ENCODE measurements around the gene PRAF2. TPM values are rescaled to one million over a fixed set of nuclear protein-coding genes. Genes with fewer than 3 reads are reported as not detected.
A peak's percentile ranks its signal among the peaks of the same experiment; 100 is the strongest.

Gene PRAF2
- total RNA-seq, 1 donor from 2014 or later: 4.7 TPM

DNA sequence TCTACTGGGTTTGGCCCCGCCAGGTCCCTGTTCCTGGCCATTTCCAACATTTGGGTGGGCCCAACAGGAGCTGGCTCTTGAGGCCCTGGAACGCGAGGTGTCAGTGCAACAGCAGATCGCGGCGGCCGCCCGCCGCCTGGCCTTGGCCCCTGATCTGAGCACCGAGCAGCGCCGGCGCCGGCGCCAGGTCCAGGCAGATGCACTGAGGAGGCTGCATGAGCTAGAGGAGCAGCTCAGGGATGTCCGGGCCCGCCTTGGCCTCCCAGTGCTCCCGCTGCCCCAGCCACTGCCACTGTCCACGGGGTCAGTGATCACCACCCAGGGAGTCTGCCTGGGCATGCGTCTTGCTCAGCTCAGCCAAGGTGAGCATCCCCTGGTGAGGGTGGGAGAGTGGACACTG lies 9.5 kb downstream of the PRAF2 start:
- no peaks in the 10 kb centered on the region for H3K27me3 ChIP-seq (ENCODE audit: control insufficient read depth in 3 of 3, insufficient read depth in 3 of 3, low read length in 3 of 3)
- H3K4me1 ChIP-seq (ENCODE audit: control insufficient read depth in 3 of 3, insufficient read depth in 3 of 3, low read length in 3 of 3): no peaks in the 10 kb centered on the region
- no peak overlapping the region for H3K27ac ChIP-seq (ENCODE audit: low read depth, low read length)
- H3K36me3 ChIP-seq (ENCODE audit: control insufficient read depth in 3 of 3, insufficient read depth in 3 of 3, low read length in 3 of 3): no peaks in the 10 kb centered on the region
- no peak overlapping the region for H3K4me3 ChIP-seq (ENCODE audit: low read length in 3 of 3)
- no peaks in the 10 kb centered on the region for H3K9me3 ChIP-seq (ENCODE audit: control insufficient read depth in 3 of 3, low read length in 3 of 3)
- no peak overlapping the region for H3K9ac ChIP-seq (ENCODE audit: low read depth in 1 of 3, low read length in 3 of 3)

DNA sequence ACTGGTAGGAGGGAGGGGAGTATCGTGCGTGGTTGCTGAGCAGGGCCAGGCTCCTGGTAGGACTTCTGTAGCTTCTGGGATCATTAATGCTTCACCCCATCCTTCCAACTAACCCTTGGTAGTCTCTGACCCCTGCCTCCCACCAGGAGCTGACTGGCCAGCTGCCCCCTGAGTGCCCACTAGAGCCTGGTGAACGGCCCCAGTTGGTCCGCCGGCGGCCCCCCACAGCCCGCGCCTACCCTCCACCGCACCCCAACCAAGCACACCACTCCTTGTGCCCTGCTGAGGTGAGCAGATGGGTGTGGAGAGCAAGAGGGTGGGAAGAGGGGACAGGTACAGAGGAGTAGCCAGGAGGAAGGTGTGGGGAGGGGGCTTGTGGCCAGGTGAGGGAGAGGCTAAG lies 10.1 kb downstream of the PRAF2 start:
- Histone ChIP-seq H3K27me3 (ENCODE audit: control insufficient read depth in 3 of 3, insufficient read depth in 3 of 3, low read length in 3 of 3) (no peaks in the 10 kb centered on the region), H3K27ac (ENCODE audit: low read depth, low read length) (no peak overlapping the region), H3K9me3 (ENCODE audit: control insufficient read depth in 3 of 3, low read length in 3 of 3) (no peaks in the 10 kb centered on the region), H3K4me1 (ENCODE audit: control insufficient read depth in 3 of 3, insufficient read depth in 3 of 3, low read length in 3 of 3) (no peaks in the 10 kb centered on the region), H3K36me3 (ENCODE audit: control insufficient read depth in 3 of 3, insufficient read depth in 3 of 3, low read length in 3 of 3) (no peaks in the 10 kb centered on the region), H3K9ac (ENCODE audit: low read depth in 1 of 3, low read length in 3 of 3) (no peak overlapping the region), H3K4me3 (ENCODE audit: low read length in 3 of 3) (no peak overlapping the region)

DNA sequence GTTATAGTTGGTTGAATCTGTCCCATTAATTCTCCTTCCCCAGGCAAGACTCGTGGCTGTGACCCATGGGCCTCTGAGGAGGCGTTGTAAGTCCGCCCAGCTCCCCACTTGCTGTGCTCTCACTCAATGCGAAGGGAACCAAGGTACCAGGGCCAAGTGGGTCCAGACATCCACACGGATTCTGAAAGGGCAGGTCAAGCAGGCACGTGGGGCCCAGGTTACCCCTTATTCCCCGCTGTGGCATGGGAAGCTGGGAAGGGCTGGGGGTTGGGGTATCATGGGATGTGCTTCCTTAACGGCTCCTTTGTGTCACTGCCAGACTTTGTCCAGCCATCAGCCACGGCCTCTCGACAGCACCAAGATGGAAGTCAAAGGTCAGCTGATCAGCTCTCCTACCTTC lies 11.9 kb downstream of the PRAF2 start:
- Histone ChIP-seq H3K9me3 (ENCODE audit: control insufficient read depth in 3 of 3, low read length in 3 of 3) (no peaks in the 10 kb centered on the region), H3K36me3 (ENCODE audit: control insufficient read depth in 3 of 3, insufficient read depth in 3 of 3, low read length in 3 of 3) (no peaks in the 10 kb centered on the region), H3K4me1 (ENCODE audit: control insufficient read depth in 3 of 3, insufficient read depth in 3 of 3, low read length in 3 of 3) (no peaks in the 10 kb centered on the region), H3K9ac (ENCODE audit: low read depth in 1 of 3, low read length in 3 of 3) (no peak overlapping the region), H3K27me3 (ENCODE audit: control insufficient read depth in 3 of 3, insufficient read depth in 3 of 3, low read length in 3 of 3) (no peaks in the 10 kb centered on the region), H3K4me3 (ENCODE audit: low read length in 3 of 3) (no peak overlapping the region), H3K27ac (ENCODE audit: low read depth, low read length) (no peak overlapping the region)

DNA sequence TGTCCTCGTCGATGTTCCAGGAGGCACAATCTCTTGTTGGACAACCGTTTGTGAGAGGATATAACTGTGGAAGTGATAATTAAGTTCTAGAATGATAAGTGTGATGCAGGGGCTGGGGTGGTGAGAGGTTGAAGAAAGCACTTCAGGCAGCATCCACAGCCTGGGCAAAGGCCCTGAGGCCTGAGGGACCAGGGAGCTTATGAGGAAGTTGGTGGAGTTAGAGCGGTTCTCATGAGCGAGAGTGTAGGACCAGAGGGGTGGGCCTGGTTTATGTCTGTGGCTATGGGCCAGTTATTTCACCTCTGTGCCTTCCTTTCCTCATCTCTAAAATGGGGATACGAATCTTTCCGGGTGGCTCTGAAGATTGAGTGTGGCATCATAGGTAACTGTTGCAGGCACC lies 12.3 kb downstream of the PRAF2 start:
- Histone ChIP-seq H3K4me1 (ENCODE audit: control insufficient read depth in 3 of 3, insufficient read depth in 3 of 3, low read length in 3 of 3) (no peaks in the 10 kb centered on the region), H3K9ac (ENCODE audit: low read depth in 1 of 3, low read length in 3 of 3) (no peak overlapping the region), H3K36me3 (ENCODE audit: control insufficient read depth in 3 of 3, insufficient read depth in 3 of 3, low read length in 3 of 3) (no peaks in the 10 kb centered on the region), H3K4me3 (ENCODE audit: low read length in 3 of 3) (no peak overlapping the region), H3K27me3 (ENCODE audit: control insufficient read depth in 3 of 3, insufficient read depth in 3 of 3, low read length in 3 of 3) (no peaks in the 10 kb centered on the region), H3K9me3 (ENCODE audit: control insufficient read depth in 3 of 3, low read length in 3 of 3) (no peaks in the 10 kb centered on the region), H3K27ac (ENCODE audit: low read depth, low read length) (no peak overlapping the region)

DNA sequence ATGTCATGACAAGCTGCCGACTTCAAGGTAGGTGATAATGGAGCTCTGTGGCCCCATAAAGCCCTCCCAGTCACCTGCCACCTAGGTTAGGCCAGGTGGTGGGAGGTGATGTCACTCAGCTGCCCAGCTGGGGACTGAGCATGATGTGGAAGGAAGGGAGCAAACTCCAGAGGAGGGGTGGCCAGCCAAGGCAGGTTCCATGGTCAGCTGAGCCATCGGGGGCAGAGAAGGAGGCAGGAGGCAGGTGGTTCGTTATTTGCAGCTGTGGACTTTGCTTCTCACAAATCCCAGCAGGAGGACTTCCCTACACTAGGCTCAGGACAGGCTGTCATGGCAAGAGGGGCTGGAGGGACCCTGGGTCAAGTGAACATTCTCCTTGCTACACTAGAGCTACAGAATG lies 12.9 kb downstream of the PRAF2 start:
- H3K4me1 ChIP-seq (ENCODE audit: control insufficient read depth in 3 of 3, insufficient read depth in 3 of 3, low read length in 3 of 3): no peaks in the 10 kb centered on the region
- no peak overlapping the region for H3K27ac ChIP-seq (ENCODE audit: low read depth, low read length)
- H3K27me3 ChIP-seq (ENCODE audit: control insufficient read depth in 3 of 3, insufficient read depth in 3 of 3, low read length in 3 of 3): no peaks in the 10 kb centered on the region
- no peak overlapping the region for H3K9ac ChIP-seq (ENCODE audit: low read depth in 1 of 3, low read length in 3 of 3)
- no peaks in the 10 kb centered on the region for H3K9me3 ChIP-seq (ENCODE audit: control insufficient read depth in 3 of 3, low read length in 3 of 3)
- no peaks in the 10 kb centered on the region for H3K36me3 ChIP-seq (ENCODE audit: control insufficient read depth in 3 of 3, insufficient read depth in 3 of 3, low read length in 3 of 3)
- no peak overlapping the region for H3K4me3 ChIP-seq (ENCODE audit: low read length in 3 of 3)

DNA sequence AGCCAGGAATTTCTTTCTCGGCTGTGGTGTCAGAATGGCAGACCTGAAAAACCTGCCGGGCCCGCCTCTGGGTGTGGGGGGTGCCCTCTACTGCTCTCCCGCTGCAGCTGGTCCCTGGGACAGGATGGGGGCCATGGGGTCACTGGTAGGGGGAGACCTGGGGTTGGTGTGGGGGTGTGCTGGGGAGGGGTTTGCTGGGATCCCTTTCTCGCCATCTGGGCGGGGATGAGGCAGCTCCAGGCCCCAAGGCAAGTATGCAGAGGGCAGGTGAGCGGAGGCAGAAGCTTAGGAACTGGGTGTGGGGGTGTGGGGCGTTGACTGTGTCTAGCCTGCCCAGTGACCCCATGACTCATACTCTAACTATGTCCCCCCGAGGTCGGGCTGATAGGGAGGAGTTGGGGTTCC lies 14.1 kb downstream of the PRAF2 start:
- H3K27ac ChIP-seq (ENCODE audit: low read depth, low read length): no peak overlapping the region
- no peak overlapping the region for H3K9ac ChIP-seq (ENCODE audit: low read depth in 1 of 3, low read length in 3 of 3)
- no peak overlapping the region for H3K4me3 ChIP-seq (ENCODE audit: low read length in 3 of 3)
- H3K4me1 ChIP-seq (ENCODE audit: control insufficient read depth in 3 of 3, insufficient read depth in 3 of 3, low read length in 3 of 3): no peaks in the 10 kb centered on the region
- H3K36me3 ChIP-seq (ENCODE audit: control insufficient read depth in 3 of 3, insufficient read depth in 3 of 3, low read length in 3 of 3): no peaks in the 10 kb centered on the region
- H3K9me3 ChIP-seq (ENCODE audit: control insufficient read depth in 3 of 3, low read length in 3 of 3): no peaks in the 10 kb centered on the region
- H3K27me3 ChIP-seq (ENCODE audit: control insufficient read depth in 3 of 3, insufficient read depth in 3 of 3, low read length in 3 of 3): no peaks in the 10 kb centered on the region

DNA sequence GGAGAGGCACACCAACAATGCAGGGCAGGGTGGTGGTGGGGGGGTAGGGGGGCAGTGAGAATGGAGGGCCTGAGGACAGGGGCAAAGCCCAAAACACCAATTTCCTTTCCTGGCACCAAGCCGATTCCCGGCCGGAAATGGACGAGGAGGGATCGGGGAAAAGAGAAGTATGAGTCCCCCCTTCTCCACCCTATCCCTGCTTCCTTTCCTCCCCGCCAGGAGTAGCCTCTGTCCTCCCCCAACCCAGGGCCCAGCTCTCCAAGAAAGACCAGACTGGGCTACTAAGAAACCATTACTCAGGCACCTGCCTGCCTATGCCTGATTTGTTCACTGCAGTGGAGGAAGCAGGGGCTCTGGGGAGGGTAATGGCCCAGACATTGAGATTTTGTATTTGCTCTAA lies 14.6 kb downstream of the PRAF2 start:
- Histone ChIP-seq H3K9me3 (ENCODE audit: control insufficient read depth in 3 of 3, low read length in 3 of 3) (no peaks in the 10 kb centered on the region), H3K27me3 (ENCODE audit: control insufficient read depth in 3 of 3, insufficient read depth in 3 of 3, low read length in 3 of 3) (no peaks in the 10 kb centered on the region), H3K27ac (ENCODE audit: low read depth, low read length) (no peak overlapping the region), H3K4me1 (ENCODE audit: control insufficient read depth in 3 of 3, insufficient read depth in 3 of 3, low read length in 3 of 3) (no peaks in the 10 kb centered on the region), H3K9ac (ENCODE audit: low read depth in 1 of 3, low read length in 3 of 3) (no peak overlapping the region), H3K4me3 (ENCODE audit: low read length in 3 of 3) (no peak overlapping the region), H3K36me3 (ENCODE audit: control insufficient read depth in 3 of 3, insufficient read depth in 3 of 3, low read length in 3 of 3) (no peaks in the 10 kb centered on the region)

DNA sequence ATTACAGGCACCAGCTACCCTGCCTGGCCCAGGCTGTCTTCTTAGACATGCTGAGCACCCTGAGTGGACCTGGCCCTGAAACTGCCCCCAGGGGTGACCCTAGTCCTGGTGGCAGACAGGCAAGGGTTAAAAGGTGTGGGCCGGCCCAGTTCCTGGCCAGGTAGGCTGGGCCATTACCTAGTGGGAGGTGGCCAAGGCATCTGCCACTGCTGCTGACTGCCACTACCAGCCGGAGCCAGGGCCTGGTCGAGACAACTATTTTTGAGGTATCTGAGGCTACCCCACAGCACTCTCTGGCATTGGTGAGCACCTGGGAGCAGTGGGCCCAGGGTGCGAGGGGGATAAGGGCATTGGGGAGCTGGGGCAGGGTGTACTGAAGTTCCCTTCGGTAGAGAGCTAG lies 15.0 kb downstream of the PRAF2 start, which contains the start of gene CCDC120:
Gene CCDC120 (plus strand): TSS at position 206 of the 400 bp plus-strand sequence. CDS start 3,043 bp downstream, outside the sequence.
- Histone ChIP-seq H3K9me3 (ENCODE audit: control insufficient read depth in 3 of 3, low read length in 3 of 3) (no peaks in the 10 kb centered on the region), H3K4me3 (ENCODE audit: low read length in 3 of 3) (no peak within 1 kb of the TSS), H3K9ac (ENCODE audit: low read depth in 1 of 3, low read length in 3 of 3) (no peak within 1 kb of the TSS), H3K36me3 (ENCODE audit: control insufficient read depth in 3 of 3, insufficient read depth in 3 of 3, low read length in 3 of 3) (no peaks in the 10 kb centered on the region), H3K27ac (ENCODE audit: low read depth, low read length) (no peak within 1 kb of the TSS), H3K4me1 (ENCODE audit: control insufficient read depth in 3 of 3, insufficient read depth in 3 of 3, low read length in 3 of 3) (no peaks in the 10 kb centered on the region), H3K27me3 (ENCODE audit: control insufficient read depth in 3 of 3, insufficient read depth in 3 of 3, low read length in 3 of 3) (no peaks in the 10 kb centered on the region)

DNA sequence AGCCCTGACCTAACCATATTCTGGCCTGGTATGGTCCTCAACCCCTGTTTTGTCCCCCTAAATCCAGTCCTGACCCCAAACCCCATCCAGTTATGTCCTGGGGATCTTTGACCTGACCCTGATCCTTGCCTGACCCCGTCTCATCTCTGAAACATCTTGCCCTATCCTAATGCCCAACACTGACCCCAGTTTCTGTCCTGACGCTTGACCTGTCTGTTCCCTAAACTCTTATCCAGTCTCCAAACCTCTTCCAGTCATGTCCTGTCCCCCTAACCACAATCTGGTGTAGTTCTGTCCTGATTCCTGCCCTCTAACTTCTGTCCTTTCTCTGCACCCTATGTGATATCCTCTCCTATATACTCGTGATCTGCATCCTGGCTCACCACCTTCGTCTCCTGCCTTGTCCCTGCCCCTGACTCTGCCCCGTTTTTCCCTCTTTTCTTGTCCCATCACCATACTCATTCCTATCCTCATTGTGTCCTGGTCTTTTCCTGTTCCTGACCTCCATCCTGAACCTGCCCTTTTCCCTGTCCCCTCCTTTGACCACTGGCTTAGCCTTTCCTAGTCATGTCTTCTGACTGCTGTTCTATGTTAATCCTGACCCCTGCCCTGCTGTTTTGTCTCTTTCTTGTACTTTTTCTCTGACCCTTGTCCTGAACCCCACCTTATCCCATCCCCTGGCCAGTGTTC lies 19.6 kb downstream of the PRAF2 start:
- Histone ChIP-seq H3K4me1 (ENCODE audit: control insufficient read depth in 3 of 3, insufficient read depth in 3 of 3, low read length in 3 of 3) (peaks cover 0 to 5% (median 0%) of the 10 kb centered on the region in 3 donors), H3K27me3 (ENCODE audit: control insufficient read depth in 3 of 3, insufficient read depth in 3 of 3, low read length in 3 of 3) (no peaks in the 10 kb centered on the region), H3K9ac (ENCODE audit: low read depth in 1 of 3, low read length in 3 of 3) (peak overlapping the region in 2 of 3 donors; percentile 23 to 50), H3K27ac (ENCODE audit: low read depth, low read length) (peak overlapping the region; percentile 58), H3K9me3 (ENCODE audit: control insufficient read depth in 3 of 3, low read length in 3 of 3) (no peaks in the 10 kb centered on the region), H3K4me3 (ENCODE audit: low read length in 3 of 3) (peak overlapping the region; percentile 43 to 62 (median 56)), H3K36me3 (ENCODE audit: control insufficient read depth in 3 of 3, insufficient read depth in 3 of 3, low read length in 3 of 3) (no peaks in the 10 kb centered on the region)

DNA sequence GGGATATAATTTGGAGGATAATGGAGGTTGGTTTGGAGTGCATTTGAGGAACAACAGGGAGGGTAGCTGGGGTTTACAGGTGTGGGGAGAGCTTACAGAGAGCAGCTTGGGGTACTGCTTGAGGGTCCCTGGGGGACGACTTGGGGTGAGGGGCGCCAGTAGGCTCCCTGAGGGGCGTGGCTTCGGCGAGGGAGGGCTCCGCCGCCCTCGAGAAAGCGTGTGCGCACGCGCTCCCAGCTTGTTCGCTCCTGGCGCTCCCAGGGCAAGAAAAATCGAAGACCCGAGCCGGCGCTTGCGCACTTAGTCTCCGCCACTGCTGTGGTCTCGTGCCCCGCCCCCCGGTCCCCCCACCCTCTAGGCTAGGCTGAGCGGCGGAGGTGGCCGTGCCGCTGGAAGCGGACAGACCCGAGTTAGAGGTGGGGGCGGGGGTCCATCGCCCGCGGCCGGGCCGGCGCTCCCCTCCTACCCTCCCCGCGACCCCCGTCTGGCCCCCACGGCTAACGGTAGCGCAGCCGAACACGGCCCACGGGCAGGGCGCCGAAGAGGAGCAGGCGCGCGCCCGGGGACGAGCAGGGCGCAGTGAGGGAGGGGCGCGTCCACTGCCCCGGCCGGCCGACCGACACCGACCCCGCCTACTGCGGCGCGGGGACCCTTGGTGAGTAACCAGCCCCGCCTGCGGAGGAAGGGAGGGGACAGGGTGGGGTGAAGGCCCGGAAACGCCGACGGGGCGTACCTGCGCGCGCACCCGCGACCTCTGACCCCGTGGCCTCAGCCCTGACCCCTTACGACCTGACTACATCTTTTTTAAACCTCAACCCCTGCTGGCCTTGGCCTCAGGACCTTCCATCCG lies 20.4 kb downstream of the PRAF2 start:
- H3K27me3 ChIP-seq (ENCODE audit: control insufficient read depth in 3 of 3, insufficient read depth in 3 of 3, low read length in 3 of 3): no peaks in the 10 kb centered on the region
- peaks cover 0 to 5% (median 0%) of the 10 kb centered on the region in 3 donors for H3K4me1 ChIP-seq (ENCODE audit: control insufficient read depth in 3 of 3, insufficient read depth in 3 of 3, low read length in 3 of 3)
- no peaks in the 10 kb centered on the region for H3K36me3 ChIP-seq (ENCODE audit: control insufficient read depth in 3 of 3, insufficient read depth in 3 of 3, low read length in 3 of 3)
- H3K4me3 ChIP-seq (ENCODE audit: low read length in 3 of 3): peak overlapping the region; percentile 54 to 62 (median 56)
- peak overlapping the region; percentile 58 for H3K27ac ChIP-seq (ENCODE audit: low read depth, low read length)
- peak overlapping the region; percentile 23 to 61 (median 50) for H3K9ac ChIP-seq (ENCODE audit: low read depth in 1 of 3, low read length in 3 of 3)
- H3K9me3 ChIP-seq (ENCODE audit: control insufficient read depth in 3 of 3, low read length in 3 of 3): no peaks in the 10 kb centered on the region

All from skeletal muscle tissue (tissue), 4 donors.